Thyroid gland (tissue), 4 donors: ENCODE data around the gene E2F4.

Experiments
- POLR2A ChIP-seq, 2 donors: fragments of 450-650 bp; IDR thresholded peaks; one replicate each; pipeline ENCODE4 v1.6.1; 2017; ENCODE audit warnings: antibody characterized with exemption in 2 of 2, mild to moderate bottlenecking in 2 of 2, moderate library complexity in 1 of 2
- TF ChIP-seq, protein P1 (sequence below), 6 experiments: fragments of 200-600 bp in 3 of 6; fragments of 450-650 bp in 3 of 6; sonication (generic) in 3 of 6; IDR thresholded peaks; one replicate each; pipeline ENCODE4 v1.5.1; 2016 to 2019; ENCODE audit warnings: antibody characterized with exemption in 6 of 6, mild to moderate bottlenecking in 2 of 6, inconsistent platforms in 1 of 6, moderate library complexity in 1 of 6

GRCh38 chr16:67227567-67227921 is 35.6 kb downstream of the E2F4 start:
- TF ChIP-seq, protein P1, sequence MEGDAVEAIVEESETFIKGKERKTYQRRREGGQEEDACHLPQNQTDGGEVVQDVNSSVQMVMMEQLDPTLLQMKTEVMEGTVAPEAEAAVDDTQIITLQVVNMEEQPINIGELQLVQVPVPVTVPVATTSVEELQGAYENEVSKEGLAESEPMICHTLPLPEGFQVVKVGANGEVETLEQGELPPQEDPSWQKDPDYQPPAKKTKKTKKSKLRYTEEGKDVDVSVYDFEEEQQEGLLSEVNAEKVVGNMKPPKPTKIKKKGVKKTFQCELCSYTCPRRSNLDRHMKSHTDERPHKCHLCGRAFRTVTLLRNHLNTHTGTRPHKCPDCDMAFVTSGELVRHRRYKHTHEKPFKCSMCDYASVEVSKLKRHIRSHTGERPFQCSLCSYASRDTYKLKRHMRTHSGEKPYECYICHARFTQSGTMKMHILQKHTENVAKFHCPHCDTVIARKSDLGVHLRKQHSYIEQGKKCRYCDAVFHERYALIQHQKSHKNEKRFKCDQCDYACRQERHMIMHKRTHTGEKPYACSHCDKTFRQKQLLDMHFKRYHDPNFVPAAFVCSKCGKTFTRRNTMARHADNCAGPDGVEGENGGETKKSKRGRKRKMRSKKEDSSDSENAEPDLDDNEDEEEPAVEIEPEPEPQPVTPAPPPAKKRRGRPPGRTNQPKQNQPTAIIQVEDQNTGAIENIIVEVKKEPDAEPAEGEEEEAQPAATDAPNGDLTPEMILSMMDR (IDR thresholded peaks at IDR 0.05) = no peak
- no peak for TF ChIP-seq POLR2A (IDR thresholded peaks at IDR 0.05)
